ENCODE measurements around the gene CHCT1.

GRCh38 chr17:60468371-60468770 is 46.1 kb downstream of the CHCT1 start:
- no peak for TF ChIP-seq POLR2AphosphoS5 (IDR thresholded peaks at IDR 0.05; ENCODE audit: borderline replicate concordance, low read depth, low read length)
- no peak for TF ChIP-seq EZH2 (IDR thresholded peaks at IDR 0.05)
- TF ChIP-seq FOXP2 (optimal IDR thresholded peaks at IDR 0.05; ENCODE audit: control extremely low read depth, extremely low read length, insufficient read depth): no peak

Measured in SK-N-MC (cell line).